Raji (cell line): Measurements from ENCODE around the gene CHMP2A.

Experiments used
- POLR2A ChIP-seq: IDR thresholded peaks from 2 replicates; pipeline ENCODE4 v1.6.1; 2011; ENCODE audit warnings: low read depth, low read length, control low read depth; ENCODE audit not compliant: insufficient read depth

The CHMP2A gene

DNA sequence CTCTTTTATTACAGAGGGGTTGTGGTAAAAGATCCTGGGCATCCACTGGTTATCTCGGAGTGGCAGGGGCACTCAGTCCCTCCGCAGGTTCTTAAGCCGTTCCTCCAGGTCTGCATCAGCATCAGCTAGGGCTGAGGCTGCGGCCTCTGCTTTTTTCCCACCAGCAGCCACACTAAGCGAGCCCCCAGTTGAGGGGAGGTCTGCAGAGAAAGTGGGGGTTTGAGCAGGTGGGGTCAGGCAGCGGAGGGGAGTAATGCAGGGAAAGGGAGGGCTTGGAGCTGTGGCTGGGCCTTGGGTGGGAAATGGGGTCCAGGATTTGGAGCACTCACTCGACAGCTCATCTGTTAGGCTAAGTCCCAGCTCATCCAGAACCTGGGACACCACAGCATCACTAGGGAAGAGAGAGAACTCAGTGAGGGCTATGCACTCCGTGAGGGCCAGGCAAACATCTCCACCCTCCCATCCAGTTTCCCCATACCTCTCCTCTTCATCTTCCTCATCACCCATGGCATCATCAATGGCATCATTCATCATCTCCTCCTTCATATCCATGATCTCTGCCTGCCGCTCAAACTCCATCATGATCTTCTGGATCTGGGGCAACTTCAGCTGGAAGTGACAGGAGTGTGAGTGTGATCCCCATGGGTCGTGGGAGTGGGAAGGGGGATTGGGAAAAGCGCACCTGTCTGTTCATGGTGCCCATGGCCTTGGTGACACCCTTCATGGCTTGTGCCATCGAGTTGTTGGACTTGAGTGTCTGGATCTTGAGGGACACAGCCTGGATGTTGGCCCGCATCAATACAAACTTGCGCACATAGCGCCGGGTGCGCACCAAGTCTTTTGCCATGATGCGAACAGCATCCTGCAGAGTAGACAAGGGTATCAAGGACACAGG is 3.1 kb downstream of the CHMP2A start:
- no peak for TF ChIP-seq POLR2A

DNA sequence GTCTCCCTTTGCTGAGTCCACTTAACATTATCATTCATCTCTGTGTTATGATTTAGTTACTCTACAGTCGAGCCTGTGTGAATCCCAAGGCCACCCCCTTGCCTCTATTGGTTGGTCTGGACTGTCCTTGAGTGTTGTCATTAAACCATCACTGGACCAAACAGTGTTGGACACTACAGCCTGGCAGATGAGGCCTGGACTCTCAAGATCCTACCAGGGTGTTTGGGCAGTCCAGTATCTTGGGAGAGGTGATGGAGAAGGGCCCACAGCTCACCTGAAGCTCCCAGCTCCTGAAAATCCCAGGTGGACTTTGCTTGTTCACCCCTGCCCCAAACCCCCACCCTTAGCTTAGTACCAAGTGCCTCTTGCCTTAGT is 3.8 kb downstream of the CHMP2A start:
- TF ChIP-seq POLR2A = no peak

DNA sequence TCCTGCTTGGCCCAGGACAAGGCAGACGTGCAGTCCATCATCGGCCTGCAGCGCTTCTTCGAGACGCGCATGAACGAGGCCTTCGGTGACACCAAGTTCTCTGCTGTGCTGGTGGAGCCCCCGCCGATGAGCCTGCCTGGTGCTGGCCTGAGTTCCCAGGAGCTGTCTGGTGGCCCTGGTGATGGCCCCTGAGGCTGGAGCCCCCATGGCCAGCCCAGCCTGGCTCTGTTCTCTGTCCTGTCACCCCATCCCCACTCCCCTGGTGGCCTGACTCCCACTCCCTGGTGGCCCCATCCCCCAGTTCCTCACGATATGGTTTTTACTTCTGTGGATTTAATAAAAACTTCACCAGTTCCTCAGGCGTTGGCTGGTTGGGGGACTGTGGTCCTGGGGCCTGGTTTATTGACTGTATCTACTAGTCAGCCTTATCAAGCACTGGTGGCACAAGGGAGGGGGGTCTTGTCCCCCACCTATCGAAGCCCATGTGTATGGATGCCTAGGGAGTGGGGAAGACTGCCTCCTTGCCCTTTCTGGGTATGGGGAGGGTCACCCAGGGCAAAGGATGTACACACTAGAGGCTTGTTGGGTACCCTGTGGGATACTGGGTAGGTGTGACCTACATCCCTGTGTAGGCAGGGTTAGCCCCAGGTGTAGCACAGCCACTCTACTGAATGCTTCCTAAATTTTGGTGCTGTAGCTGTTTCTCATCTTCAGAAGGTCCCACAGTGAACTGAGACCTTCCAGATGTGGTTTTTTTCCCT is 4.4 kb downstream of the CHMP2A start:
- no peak for TF ChIP-seq POLR2A

DNA sequence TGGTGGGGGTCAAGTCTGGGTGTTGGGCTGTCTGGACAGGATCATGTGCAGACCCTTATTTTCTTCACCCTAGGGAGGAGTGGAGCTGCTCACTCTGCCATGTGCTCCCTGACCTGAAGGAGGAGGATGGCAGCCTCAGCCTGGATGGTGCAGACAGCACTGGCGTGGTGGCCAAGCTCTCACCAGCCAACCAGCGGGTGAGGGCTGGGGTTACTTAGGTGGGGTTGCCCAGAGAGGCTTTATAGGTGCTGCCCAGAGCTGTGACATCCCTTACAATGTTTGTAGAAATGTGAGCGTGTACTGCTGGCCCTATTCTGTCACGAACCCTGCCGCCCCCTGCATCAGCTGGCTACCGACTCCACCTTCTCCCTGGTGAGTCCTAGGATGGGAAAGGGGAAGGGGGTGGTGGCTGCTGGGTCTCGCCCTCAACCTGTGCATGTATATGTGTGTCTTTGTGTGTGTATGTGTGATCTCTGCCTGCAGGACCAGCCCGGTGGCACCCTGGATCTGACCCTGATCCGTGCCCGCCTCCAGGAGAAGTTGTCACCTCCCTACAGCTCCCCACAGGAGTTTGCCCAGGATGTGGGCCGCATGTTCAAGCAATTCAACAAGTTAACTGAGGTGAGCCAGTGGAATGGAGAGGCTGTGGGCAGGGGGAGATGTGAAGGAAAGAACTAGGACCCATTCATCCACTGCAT is 5.1 kb downstream of the CHMP2A start:
- no peak for TF ChIP-seq POLR2A

DNA sequence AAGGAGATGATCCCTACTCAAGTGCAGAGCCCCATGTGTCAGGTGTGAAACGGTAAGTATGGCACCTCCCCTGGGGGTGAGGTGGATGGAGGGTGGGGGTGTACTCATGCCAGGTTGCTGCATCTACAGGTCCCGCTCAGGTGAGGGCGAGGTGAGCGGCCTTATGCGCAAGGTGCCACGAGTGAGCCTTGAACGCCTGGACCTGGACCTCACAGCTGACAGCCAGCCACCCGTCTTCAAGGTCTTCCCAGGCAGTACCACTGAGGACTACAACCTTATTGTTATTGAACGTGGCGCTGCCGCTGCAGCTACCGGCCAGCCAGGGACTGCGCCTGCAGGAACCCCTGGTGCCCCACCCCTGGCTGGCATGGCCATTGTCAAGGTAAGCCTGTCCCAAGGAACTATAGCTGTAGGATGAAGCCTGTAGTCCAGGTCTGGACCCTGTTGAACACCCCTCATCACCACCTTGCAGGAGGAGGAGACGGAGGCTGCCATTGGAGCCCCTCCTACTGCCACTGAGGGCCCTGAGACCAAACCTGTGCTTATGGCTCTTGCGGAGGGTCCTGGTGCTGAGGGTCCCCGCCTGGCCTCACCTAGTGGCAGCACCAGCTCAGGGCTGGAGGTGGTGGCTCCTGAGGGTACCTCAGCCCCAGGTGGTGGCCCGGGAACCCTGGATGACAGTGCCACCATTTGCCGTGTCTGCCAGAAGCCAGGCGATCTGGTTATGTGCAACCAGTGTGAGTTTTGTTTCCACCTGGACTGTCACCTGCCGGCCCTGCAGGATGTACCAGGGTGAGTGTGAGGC is 5.8 kb downstream of the CHMP2A start:
- TF ChIP-seq POLR2A = no peak

DNA sequence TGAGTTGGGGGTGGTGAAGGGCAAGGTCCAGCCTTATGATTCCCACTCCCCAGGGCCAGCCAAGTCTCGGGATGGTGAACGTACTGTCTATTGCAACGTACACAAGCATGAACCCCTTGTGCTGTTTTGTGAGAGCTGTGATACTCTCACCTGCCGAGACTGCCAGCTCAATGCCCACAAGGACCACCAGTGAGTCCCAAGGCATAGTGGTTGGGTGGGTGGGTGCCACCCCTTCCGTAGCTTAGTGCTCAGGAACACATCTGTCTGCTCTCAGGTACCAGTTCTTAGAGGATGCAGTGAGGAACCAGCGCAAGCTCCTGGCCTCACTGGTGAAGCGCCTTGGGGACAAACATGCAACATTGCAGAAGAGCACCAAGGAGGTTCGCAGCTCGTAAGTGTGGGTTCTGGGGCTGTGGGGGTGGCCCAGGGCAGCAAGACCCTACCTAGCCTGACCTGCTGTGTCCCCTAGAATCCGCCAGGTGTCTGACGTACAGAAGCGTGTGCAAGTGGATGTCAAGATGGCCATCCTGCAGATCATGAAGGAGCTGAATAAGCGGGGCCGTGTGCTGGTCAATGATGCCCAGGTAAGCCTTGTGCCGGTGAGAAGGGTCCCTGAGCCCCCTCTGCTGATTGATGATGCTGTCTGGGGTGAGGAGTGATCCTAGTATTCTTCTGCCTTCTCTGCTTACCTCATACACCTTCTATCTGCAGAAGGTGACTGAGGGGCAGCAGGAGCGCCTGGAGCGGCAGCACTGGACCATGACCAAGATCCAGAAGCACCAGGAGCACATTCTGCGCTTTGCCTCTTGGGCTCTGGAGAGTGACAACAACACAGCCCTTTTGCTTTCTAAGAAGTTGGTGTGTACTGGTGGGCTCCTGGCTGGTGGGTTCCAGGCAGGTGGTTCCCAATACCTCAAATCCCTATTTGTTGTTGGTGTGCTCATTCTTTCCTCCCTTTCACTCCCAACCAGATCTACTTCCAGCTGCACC is 7.3 kb downstream of the CHMP2A start:
- no peak for TF ChIP-seq POLR2A

DNA sequence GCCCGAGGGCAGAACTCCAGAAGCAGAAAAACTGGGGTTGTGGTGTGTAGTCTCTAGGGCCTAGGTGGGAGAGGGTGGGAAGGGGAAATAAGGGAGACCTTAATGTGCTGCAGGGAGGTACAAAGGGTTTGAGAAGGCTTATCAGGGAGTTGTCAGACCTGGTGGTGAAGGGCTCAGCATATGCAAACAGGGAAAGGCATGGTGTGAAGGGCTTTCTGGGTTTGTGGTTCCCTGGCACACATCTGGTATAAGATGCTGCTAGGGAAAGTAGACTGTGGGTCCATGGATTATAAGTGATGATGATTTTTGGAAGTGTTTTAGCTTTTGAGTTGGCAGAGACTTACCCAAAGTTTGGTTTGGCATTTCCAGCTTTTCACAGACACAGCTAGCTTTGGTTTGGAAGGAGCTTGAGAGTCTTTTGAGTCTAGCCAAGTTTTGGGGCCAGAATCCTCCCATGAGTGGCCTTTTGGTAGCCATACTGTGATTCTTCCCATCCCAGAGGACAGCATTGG is 8.8 kb downstream of the CHMP2A start:
- no peak for TF ChIP-seq POLR2A

DNA sequence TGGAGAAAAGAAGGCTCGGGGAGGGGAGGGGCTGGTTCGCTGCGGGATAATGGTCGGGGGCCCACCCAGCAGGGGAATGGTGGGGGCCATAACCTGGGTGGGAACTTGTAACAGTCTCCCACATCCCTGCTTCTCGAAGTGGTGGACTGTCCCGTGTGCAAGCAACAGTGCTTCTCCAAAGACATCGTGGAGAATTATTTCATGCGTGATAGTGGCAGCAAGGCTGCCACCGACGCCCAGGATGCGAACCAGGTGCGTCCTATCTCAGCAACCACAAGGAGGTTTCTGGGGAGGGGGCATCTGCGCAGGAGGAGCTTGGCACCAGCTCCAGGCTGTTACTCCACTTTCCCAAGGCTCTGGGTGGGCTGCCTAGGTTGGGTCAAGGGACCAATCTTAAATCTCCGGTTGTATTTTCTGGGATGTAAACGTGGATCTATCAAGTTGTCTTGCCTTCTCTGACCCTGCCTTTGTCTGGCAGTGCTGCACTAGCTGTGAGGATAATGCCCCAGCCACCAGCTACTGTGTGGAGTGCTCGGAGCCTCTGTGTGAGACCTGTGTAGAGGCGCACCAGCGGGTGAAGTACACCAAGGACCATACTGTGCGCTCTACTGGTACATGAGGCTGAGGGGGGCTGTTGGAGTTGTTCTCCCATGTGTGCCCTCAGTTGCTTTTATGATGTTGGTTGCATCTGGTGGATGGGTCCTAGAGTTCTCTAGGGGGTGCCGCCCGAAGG is 9.5 kb downstream of the CHMP2A start:
- no peak for TF ChIP-seq POLR2A

DNA sequence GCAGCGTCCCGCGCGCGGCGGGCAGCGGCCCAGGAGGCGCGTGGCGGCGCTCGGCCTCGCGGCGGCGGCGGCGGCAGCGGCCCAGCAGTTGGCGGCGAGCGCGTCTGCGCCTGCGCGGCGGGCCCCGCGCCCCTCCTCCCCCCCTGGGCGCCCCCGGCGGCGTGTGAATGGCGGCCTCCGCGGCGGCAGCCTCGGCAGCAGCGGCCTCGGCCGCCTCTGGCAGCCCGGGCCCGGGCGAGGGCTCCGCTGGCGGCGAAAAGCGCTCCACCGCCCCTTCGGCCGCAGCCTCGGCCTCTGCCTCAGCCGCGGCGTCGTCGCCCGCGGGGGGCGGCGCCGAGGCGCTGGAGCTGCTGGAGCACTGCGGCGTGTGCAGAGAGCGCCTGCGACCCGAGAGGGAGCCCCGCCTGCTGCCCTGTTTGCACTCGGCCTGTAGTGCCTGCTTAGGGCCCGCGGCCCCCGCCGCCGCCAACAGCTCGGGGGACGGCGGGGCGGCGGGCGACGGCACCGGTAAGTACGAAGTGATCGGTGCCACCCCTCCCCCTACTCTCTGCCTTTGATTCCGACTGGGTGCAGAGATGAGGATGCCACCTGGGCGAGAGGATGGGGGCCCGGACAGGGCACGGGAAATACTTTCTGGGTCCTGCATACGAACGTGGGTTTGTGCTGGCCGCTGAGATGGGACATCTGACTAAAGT is 10.2 kb downstream of the CHMP2A start:
- TF ChIP-seq POLR2A = no peak

DNA sequence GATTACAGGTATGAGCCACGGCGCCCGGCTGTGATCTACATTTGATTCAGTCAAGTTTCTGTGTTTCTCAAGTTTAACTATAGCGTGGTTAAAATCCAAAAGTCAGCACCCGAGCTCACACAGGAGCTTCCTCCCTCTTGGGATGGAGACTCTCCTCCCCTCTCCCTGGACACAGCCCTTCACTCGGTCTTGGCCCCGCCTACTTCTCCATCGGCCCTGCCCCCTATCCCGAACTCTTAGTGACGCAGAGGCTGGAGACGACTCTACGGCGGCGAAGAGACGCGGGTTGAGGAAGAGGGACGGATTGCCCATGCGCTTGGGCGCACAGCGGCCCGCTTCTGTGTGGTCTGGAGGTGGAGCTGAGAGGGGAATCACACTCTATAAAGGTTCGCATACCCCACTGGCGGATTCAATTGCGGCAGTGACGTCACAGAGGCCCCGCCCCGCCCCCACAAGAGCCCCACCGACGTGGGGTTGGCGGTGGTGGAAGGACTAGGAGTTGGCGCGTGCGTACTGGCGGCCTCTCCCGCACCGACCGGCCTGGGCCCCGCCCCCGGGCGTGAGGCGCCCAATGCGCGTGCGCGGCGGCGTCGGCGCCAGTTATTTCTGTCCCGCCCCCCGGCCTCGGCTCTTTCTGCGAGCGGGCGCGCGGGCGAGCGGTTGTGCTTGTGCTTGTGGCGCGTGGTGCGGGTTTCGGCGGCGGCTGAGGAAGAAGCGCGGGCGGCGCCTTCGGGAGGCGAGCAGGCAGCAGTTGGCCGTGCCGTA is 10.9 kb downstream of the CHMP2A start, which contains the start of gene TRIM28:
TRIM28 (plus strand) TSS at position 239 of the 765 bp plus-strand sequence. CDS start 694 bp downstream, outside the sequence.
- peak; percentile 91 for TF ChIP-seq POLR2A
